Mucosa of descending colon (tissue), 3 donors: ENCODE measurements around the gene PITX2. TPM values are rescaled to one million over a fixed set of nuclear protein-coding genes. Genes with fewer than 3 reads are reported as not detected.

Source experiments
- ATAC-seq: fragments of 200-7000 bp; cut with Tn5 transposase; one replicate; pipeline ENCODE4 v1.9.1; 2020; ENCODE audit warnings: mild to moderate bottlenecking, moderate library complexity
- DNase-seq, 3 donors: peaks; one replicate each; pipeline ENCODE4 v3.0.0-alpha.2; 2020
- H3K36me3 ChIP-seq: fragments of 200-600 bp; one replicate; pipeline ENCODE4 v1.8.0; 2021; ENCODE audit warnings: low read depth, mild to moderate bottlenecking
- H3K4me1 ChIP-seq: fragments of 200-600 bp; one replicate; pipeline ENCODE4 v1.8.0; 2021; ENCODE audit warnings: low read depth, mild to moderate bottlenecking
- H3K4me3 ChIP-seq: fragments of 200-600 bp; one replicate; pipeline ENCODE4 v1.8.0; 2021; ENCODE audit warnings: mild to moderate bottlenecking
- H3K9me3 ChIP-seq: fragments of 200-600 bp; one replicate; pipeline ENCODE4 v1.8.0; 2021; ENCODE audit warnings: mild to moderate bottlenecking
- intact Hi-C, 2 donors: fragments of 100-400 bp; cut with DNase I in 1 of 2; cut with micrococcal nuclease in 1 of 2; formaldehyde crosslinking; loops; one replicate each; pipeline versions ENCODE4 v1.11.0 to v1.11.1; 2022; cut with DNase I, micrococcal nuclease
- total RNA-seq, 3 donors: library from RNA; stranded (reverse); fragmentation: NEBNext Ultra II Directional in 2 of 3; extraction: Animal tissue kit (Norgen Biotek cat#: 25700) in 2 of 3; gene quantifications; one replicate each; pipeline versions ENCODE4 v1.2.1 to v1.2.4, GENCODE V29; 2021 to 2023
- TF ChIP-seq, protein P1 (sequence below): fragments of 200-600 bp; IDR thresholded peaks from one replicate; pipeline ENCODE4 v1.8.0; 2022; ENCODE audit warnings: antibody characterized with exemption, mild to moderate bottlenecking
- donor health status: DM: no; HTN: no; CAD: no; lungs with moderate emphysema.
- donor health status: DM: no; HTN: no; CAD: no.
- donor health status: DM: no; HTN: yes; CAD: no.

PITX2 gene
- total RNA-seq, 3 donors from 2014 or later, result 0.51 to 2.6 (median 0.81) TPM

DNA sequence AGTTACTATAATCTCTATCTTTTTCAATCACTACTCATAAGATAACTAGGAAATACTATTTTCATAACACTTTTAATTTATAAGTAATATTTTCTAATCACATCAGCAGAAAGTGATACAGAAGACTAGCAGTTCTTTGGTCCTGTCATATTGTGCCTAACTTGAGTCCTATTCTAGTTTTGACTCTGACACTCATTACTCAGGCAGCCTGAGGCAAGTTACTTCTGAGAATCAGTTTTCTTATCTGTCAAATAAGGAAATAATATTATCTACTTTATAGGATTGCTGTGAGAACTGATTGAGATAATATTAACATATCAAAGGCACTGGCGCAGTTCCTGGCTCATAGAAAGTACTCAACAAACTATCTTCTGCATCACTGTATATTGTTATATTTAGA lies 17.8 kb downstream of the PITX2 start:
- H3K4me3 ChIP-seq, result no peak overlapping the region
- no peaks in the 10 kb centered on the region for H3K4me1 ChIP-seq
- no peak for DNase-seq
- no peaks in the 10 kb centered on the region for H3K36me3 ChIP-seq
- H3K9me3 ChIP-seq, result no peaks in the 10 kb centered on the region
- intact Hi-C loops, result no loop called here
- ATAC-seq, result no peak
- TF ChIP-seq, protein P1, sequence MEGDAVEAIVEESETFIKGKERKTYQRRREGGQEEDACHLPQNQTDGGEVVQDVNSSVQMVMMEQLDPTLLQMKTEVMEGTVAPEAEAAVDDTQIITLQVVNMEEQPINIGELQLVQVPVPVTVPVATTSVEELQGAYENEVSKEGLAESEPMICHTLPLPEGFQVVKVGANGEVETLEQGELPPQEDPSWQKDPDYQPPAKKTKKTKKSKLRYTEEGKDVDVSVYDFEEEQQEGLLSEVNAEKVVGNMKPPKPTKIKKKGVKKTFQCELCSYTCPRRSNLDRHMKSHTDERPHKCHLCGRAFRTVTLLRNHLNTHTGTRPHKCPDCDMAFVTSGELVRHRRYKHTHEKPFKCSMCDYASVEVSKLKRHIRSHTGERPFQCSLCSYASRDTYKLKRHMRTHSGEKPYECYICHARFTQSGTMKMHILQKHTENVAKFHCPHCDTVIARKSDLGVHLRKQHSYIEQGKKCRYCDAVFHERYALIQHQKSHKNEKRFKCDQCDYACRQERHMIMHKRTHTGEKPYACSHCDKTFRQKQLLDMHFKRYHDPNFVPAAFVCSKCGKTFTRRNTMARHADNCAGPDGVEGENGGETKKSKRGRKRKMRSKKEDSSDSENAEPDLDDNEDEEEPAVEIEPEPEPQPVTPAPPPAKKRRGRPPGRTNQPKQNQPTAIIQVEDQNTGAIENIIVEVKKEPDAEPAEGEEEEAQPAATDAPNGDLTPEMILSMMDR, result no peak

GRCh38 chr4:110602061-110602460 lies 20.8 kb downstream of the PITX2 start:
- intact Hi-C loops, result no loop called here
- no peak for ATAC-seq
- TF ChIP-seq, protein P1, result no peak
- Histone ChIP-seq H3K9me3 (no peaks in the 10 kb centered on the region), H3K36me3 (no peaks in the 10 kb centered on the region), H3K4me3 (no peak overlapping the region), H3K4me1 (no peaks in the 10 kb centered on the region)
- no peak for DNase-seq

DNA sequence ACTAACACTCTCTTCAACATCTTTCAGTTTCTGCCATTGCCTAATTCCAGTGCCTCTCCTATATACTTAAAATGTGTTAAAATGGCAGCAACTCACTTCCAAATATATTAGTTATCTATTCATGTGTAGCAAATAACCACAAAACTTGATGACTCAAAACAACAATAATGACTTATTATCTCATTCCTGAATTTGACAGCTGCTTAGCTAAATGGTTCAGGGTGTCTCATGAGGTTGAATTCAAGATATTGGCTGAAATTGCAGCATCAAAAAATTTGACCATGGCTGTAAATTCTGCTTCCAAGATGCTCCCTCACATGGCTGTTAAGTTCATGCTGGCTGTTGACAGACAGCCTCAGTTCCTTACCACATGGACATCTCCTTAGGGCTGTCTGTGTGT lies 25.3 kb downstream of the PITX2 start:
- TF ChIP-seq, protein P1, result no peak
- intact Hi-C loops, result no loop called here
- ATAC-seq, result no peak

GRCh38 chr4:110596431-110596830 lies 26.4 kb downstream of the PITX2 start:
- Histone ChIP-seq H3K36me3 (no peaks in the 10 kb centered on the region), H3K4me3 (no peak overlapping the region), H3K9me3 (peaks cover 8% of the 10 kb centered on the region), H3K4me1 (no peaks in the 10 kb centered on the region)
- intact Hi-C loops, result no loop called here
- DNase-seq, result no peak
- TF ChIP-seq, protein P1, result no peak
- no peak for ATAC-seq

More for the DNA sequence above, 25.3 kb downstream of the PITX2 start:
- Histone ChIP-seq H3K36me3 (no peaks in the 10 kb centered on the region), H3K4me1 (no peaks in the 10 kb centered on the region), H3K4me3 (no peak overlapping the region), H3K9me3 (peaks cover 8% of the 10 kb centered on the region)
- no peak for DNase-seq

DNA sequence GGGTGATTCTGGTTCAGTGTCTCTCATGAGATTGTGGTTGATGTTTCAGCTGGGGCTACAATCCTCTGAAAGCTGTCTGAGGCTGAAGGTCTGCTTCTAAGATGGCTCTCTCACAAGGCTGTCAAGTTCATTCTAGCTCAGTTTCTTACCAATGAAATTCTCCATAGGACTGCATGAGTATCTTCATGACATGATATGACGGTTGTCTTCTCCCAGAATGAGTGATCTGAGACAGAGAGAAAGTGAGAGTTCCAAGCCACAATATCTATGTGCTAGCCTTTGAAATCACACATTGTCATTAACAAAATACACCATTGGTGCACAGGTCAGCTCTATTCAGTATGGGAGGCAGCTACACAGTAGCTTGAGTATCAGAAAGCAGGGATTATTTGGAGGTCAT lies 27.3 kb downstream of the PITX2 start:
- H3K4me3 ChIP-seq, result no peak overlapping the region
- H3K4me1 ChIP-seq, result no peaks in the 10 kb centered on the region
- H3K9me3 ChIP-seq, result peaks cover 8% of the 10 kb centered on the region
- intact Hi-C loops, result no loop called here
- TF ChIP-seq, protein P1, result no peak
- DNase-seq (no peak), ATAC-seq (no peak)
- H3K36me3 ChIP-seq, result no peaks in the 10 kb centered on the region

- H3K4me1 ChIP-seq, result no peaks in the 10 kb centered on the region
- no peaks in the 10 kb centered on the region for H3K36me3 ChIP-seq
- H3K4me3 ChIP-seq, result no peak overlapping the region
- intact Hi-C loops, result no loop called here
- TF ChIP-seq, protein P1, result no peak
- ATAC-seq, result no peak
- DNase-seq, result no peak
- H3K9me3 ChIP-seq, result no peaks in the 10 kb centered on the region
Observed at GRCh38 chr4:110589297-110589696, 33.6 kb downstream of the PITX2 start.
